Fibroblast of lung (primary cell): ENCODE measurements around the gene NCKAP5. TPM values are rescaled to one million over a fixed set of nuclear protein-coding genes. Genes with fewer than 3 reads are reported as not detected.

Source experiments
- DNase-seq, 2 donors: peaks; one replicate each; pipeline versions ENCODE4 v3.0.0 to v3.0.0-alpha.2; 2010; ENCODE audit warnings: low read depth in 2 of 2
- H2AFZ ChIP-seq: 2 replicates; pipeline ENCODE4 v1.5.1; 2012; ENCODE audit warnings: low read length, control low read depth, inconsistent platforms
- H3K27ac ChIP-seq: 2 replicates; pipeline ENCODE4 v1.5.1; 2011; ENCODE audit warnings: low read length, control low read depth; ENCODE audit not compliant: insufficient read depth
- H3K27me3 ChIP-seq: 2 replicates; pipeline ENCODE4 v1.5.1; 2011; ENCODE audit warnings: mild to moderate bottlenecking, low read length; ENCODE audit not compliant: control insufficient read depth, insufficient read depth
- H3K36me3 ChIP-seq: 2 replicates; pipeline ENCODE4 v1.5.1; 2011; ENCODE audit warnings: low read length; ENCODE audit not compliant: control insufficient read depth, insufficient read depth
- H3K4me1 ChIP-seq: 2 replicates; pipeline ENCODE4 v1.5.1; 2011; ENCODE audit warnings: low read length; ENCODE audit not compliant: control insufficient read depth, insufficient read depth; ENCODE audit errors: extremely low read depth
- H3K4me2 ChIP-seq: 2 replicates; pipeline ENCODE4 v1.5.1; 2011; ENCODE audit warnings: low read length, control low read depth; ENCODE audit not compliant: insufficient read depth; ENCODE audit errors: extremely low read depth
- H3K4me3 ChIP-seq, 4 experiments: fragments of 200-600 bp in 1 of 4; sonication (generic) in 1 of 4; replicated peaks in 1 of 4; 2 replicates each; pipeline ENCODE4 v1.5.1; 2011 to 2016; ENCODE audit warnings: low read length in 4 of 4, low read depth in 3 of 4, mild to moderate bottlenecking in 3 of 4, control low read depth in 2 of 4, inconsistent platforms in 1 of 4, mixed read lengths in 1 of 4; ENCODE audit not compliant: insufficient read depth in 1 of 4; ENCODE audit errors: control extremely low read depth in 1 of 4
- H3K79me2 ChIP-seq: 2 replicates; pipeline ENCODE4 v1.5.1; 2012; ENCODE audit warnings: mild to moderate bottlenecking, low read length, inconsistent platforms; ENCODE audit not compliant: control insufficient read depth, insufficient read depth
- H3K9ac ChIP-seq: 2 replicates; pipeline ENCODE4 v1.5.1; 2011; ENCODE audit warnings: mild to moderate bottlenecking, low read length, control low read depth; ENCODE audit not compliant: insufficient read depth
- H3K9me3 ChIP-seq: 2 replicates; pipeline ENCODE4 v1.5.1; 2012; ENCODE audit warnings: low read depth, low read length; ENCODE audit not compliant: control insufficient read depth, insufficient read depth
- H4K20me1 ChIP-seq: 2 replicates; pipeline ENCODE4 v1.5.1; 2011; ENCODE audit warnings: low read length; ENCODE audit not compliant: control insufficient read depth, insufficient read depth; ENCODE audit errors: extremely low read depth
- EZH2 ChIP-seq: IDR thresholded peaks from 2 replicates; pipeline ENCODE4 v1.5.1; 2012; ENCODE audit warnings: low read length, control low read depth, mild to moderate bottlenecking; ENCODE audit errors: missing control alignments
- polyA plus RNA-seq, 2 donors: library from polyadenylated mRNA; depleted of rRNA in 1 of 2; stranded (reverse) in 1 of 2; unstranded in 1 of 2; fragments of >200 nt; gene quantifications; 2 replicates each; pipeline ENCODE4 v1.2.1, GENCODE V29; 2011 to 2012; ENCODE audit warnings: missing spikeins in 1 of 2
- total RNA-seq: library from RNA; depleted of rRNA; stranded (reverse); fragments of >200 nt; gene quantifications from 2 replicates; pipeline ENCODE4 v1.2.1, GENCODE V29; 2014
- TF ChIP-seq, protein P1 (sequence below), 2 donors: IDR thresholded peaks in 1 of 2; conservative IDR thresholded peaks in 1 of 2; 1 replicate in 1 of 2; 2 replicates in 1 of 2; pipeline ENCODE4 v1.5.1; 2011 to 2012; ENCODE audit warnings: low read length in 2 of 2, control low read depth in 1 of 2, inconsistent platforms in 1 of 2, low read depth in 1 of 2, mild to moderate bottlenecking in 1 of 2

The NCKAP5 gene
- total and polyA plus RNA-seq, 2 donors (not counting 1 experiment from before 2014, with no cell fraction given): 2.6 to 6.2 TPM

DNA sequence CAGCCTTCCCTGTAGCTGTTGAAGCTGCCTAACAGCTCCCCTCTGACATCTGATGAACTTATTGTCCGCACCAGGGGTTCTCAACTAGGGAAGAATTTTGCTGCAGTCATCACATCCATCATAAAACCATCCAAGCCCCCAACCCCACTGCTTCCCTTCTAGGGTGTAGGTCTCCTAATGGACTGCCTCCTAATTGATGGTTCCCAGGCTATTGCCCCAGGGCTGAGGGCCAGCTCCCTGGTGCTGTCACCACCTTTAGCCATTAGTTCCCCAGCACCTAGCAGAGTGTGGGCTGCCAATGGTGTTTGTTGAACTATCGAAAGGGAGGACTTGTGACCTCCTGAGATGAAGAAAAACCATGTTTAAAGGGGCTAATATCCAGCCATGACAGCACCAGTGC is 125.9 kb downstream of the NCKAP5 start:
- Histone ChIP-seq H3K36me3 (no peaks in the 10 kb centered on the region), H4K20me1 (no peaks in the 10 kb centered on the region), H2AFZ (no peak overlapping the region), H3K4me3 (no peak overlapping the region), H3K4me1 (no peaks in the 10 kb centered on the region), H3K9me3 (no peaks in the 10 kb centered on the region), H3K27me3 (no peaks in the 10 kb centered on the region), H3K27ac (no peak overlapping the region), H3K9ac (no peak overlapping the region), H3K79me2 (no peaks in the 10 kb centered on the region), H3K4me2 (no peak overlapping the region)
- TF ChIP-seq, protein P1, sequence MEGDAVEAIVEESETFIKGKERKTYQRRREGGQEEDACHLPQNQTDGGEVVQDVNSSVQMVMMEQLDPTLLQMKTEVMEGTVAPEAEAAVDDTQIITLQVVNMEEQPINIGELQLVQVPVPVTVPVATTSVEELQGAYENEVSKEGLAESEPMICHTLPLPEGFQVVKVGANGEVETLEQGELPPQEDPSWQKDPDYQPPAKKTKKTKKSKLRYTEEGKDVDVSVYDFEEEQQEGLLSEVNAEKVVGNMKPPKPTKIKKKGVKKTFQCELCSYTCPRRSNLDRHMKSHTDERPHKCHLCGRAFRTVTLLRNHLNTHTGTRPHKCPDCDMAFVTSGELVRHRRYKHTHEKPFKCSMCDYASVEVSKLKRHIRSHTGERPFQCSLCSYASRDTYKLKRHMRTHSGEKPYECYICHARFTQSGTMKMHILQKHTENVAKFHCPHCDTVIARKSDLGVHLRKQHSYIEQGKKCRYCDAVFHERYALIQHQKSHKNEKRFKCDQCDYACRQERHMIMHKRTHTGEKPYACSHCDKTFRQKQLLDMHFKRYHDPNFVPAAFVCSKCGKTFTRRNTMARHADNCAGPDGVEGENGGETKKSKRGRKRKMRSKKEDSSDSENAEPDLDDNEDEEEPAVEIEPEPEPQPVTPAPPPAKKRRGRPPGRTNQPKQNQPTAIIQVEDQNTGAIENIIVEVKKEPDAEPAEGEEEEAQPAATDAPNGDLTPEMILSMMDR (conservative IDR thresholded peaks at IDR 0.05 in 1 of 2, IDR thresholded peaks at IDR 0.05 in 1 of 2; ENCODE audit: low read depth in 1 of 2, low read length in 2 of 2): no peak
- TF ChIP-seq EZH2: no peak
- DNase-seq: no peak

DNA sequence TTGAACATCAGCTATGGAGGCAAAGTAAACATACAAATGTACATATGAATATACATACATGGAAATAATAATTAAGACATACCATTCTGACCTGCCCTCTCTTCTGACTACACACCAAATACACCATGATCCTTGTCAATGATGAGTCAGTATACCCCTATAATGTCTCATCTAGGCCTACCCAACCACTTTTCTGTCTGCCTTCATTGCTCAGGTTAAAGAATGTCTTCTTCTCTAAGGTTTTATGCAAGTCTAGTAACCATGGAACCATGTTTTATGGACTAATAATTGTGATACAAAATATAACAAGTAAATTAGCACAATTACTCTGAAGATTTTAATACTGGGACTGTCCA is 128.7 kb downstream of the NCKAP5 start:
- Histone ChIP-seq H3K27me3 (no peaks in the 10 kb centered on the region), H3K79me2 (no peaks in the 10 kb centered on the region), H3K4me1 (no peaks in the 10 kb centered on the region), H3K9me3 (no peaks in the 10 kb centered on the region), H3K4me2 (no peak overlapping the region), H3K27ac (no peak overlapping the region), H4K20me1 (no peaks in the 10 kb centered on the region), H2AFZ (no peak overlapping the region), H3K36me3 (no peaks in the 10 kb centered on the region), H3K9ac (no peak overlapping the region), H3K4me3 (no peak overlapping the region)
- no peak for DNase-seq
- TF ChIP-seq, protein P1 (conservative IDR thresholded peaks at IDR 0.05 in 1 of 2, IDR thresholded peaks at IDR 0.05 in 1 of 2; ENCODE audit: low read depth in 1 of 2, low read length in 2 of 2): no peak
- TF ChIP-seq EZH2: no peak

DNA sequence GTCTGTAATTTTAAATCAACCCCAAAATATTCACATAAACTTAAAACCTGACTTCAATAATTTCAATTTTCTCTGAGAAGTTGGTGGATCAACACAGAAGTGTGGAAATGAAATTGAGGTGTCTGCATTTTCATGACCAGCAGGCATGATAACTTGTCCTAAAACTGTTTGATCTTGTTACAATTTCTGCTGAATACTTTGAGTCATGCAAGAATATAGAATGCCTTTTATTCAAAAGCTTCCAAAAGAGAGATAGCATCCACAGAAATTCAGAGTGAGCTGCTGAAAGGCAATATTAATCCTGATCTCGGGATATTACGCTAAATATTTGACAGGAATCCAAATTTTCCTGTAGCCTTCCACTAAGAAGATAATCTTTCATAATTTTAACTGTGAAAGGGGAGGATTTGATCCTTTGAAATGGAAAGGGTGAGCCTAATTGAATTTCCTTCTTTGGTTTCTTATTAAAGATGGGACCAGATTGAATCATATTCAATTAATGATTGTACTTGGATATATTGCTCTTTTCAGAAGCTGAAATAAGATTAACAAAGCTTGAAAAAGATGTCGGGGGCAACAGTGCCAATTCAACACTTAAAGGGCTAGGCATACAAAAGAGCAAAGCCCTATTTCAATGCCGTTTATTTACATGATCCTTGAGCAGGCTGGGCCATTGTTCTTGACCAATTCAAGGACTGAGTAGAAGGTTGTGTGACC is 129.3 kb downstream of the NCKAP5 start:
- no peak for DNase-seq
- TF ChIP-seq, protein P1 (conservative IDR thresholded peaks at IDR 0.05 in 1 of 2, IDR thresholded peaks at IDR 0.05 in 1 of 2; ENCODE audit: low read depth in 1 of 2, low read length in 2 of 2): no peak
- no peak for TF ChIP-seq EZH2
- no peaks in the 10 kb centered on the region for H3K27me3 ChIP-seq
- no peak overlapping the region for H2AFZ ChIP-seq
- no peak overlapping the region for H3K4me2 ChIP-seq
- no peak overlapping the region for H3K27ac ChIP-seq
- no peaks in the 10 kb centered on the region for H3K36me3 ChIP-seq
- no peaks in the 10 kb centered on the region for H3K4me1 ChIP-seq
- H3K79me2 ChIP-seq: no peaks in the 10 kb centered on the region
- H4K20me1 ChIP-seq: no peaks in the 10 kb centered on the region
- H3K9ac ChIP-seq: no peak overlapping the region
- H3K4me3 ChIP-seq: no peak overlapping the region
- H3K9me3 ChIP-seq: no peaks in the 10 kb centered on the region
